ENCODE results near the gene HPS6. TPM values are rescaled to one million over a fixed set of nuclear protein-coding genes. Genes with fewer than 3 reads are reported as not detected.

Gene HPS6
- total and polyA plus RNA-seq, 2 donors (not counting 1 experiment from before 2014, with no cell fraction given): 8.0 to 30.1 TPM

DNA sequence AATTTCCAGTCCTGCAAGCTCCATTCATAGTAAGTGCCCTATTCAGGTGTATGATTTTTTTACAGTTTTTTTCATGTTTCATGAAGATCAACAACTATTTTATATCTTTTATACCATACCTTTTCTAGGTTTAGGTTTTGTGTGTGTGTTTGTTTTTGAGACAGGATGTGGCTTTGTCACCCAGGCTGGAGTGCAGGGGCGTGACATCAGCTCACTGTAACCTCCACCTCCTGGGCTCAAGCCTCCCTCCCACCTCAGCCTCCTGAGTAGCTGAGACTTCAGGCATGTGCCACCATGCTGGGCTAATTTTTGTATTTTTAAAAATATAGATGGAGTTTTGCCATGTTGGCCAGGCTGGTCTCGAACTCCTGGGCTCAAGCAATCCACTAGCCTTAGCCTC is 44.2 kb upstream of the HPS6 start:
- no peak overlapping the region for H3K27ac ChIP-seq (ENCODE audit: insufficient read depth, low read length)

DNA sequence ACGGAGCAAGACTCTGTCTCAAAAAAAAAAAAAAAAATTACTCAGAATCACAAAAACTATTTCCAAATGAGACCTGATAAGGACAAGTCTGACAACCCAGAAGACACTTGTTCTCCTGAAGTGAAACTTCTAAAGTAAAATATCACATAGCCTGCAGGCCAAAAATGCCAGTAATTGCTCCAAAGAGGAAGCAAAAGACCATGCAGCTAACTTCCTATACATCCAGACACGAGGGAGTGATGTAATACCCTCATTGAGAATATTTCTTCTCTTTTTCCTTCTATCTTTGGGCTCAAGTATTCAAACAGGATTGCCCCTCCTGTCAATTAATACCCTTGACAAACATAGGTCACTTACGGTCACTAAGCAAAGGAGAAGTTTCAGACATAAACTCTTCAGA is 40.4 kb upstream of the HPS6 start:
- Histone ChIP-seq H3K79me2 (ENCODE audit: control insufficient read depth, insufficient read depth, low read length) (no peaks in the 10 kb centered on the region), H3K27ac (ENCODE audit: insufficient read depth, low read length) (no peak overlapping the region), H2AFZ (ENCODE audit: low read length) (no peak overlapping the region), H3K4me2 (ENCODE audit: extremely low read depth, insufficient read depth, low read length) (no peak overlapping the region), H3K4me1 (ENCODE audit: control insufficient read depth, extremely low read depth, insufficient read depth, low read length) (no peaks in the 10 kb centered on the region), H3K36me3 (ENCODE audit: control insufficient read depth, insufficient read depth, low read length) (no peaks in the 10 kb centered on the region), H3K4me3 (replicated peaks in 1 of 4; ENCODE audit: control extremely low read depth in 1 of 4, insufficient read depth in 1 of 4, low read depth in 3 of 4, low read length in 4 of 4) (no peak overlapping the region), H3K27me3 (ENCODE audit: control insufficient read depth, insufficient read depth, low read length) (no peaks in the 10 kb centered on the region), H3K9ac (ENCODE audit: insufficient read depth, low read length) (no peak overlapping the region), H4K20me1 (ENCODE audit: control insufficient read depth, extremely low read depth, insufficient read depth, low read length) (no peaks in the 10 kb centered on the region), H3K9me3 (ENCODE audit: control insufficient read depth, insufficient read depth, low read depth, low read length) (no peaks in the 10 kb centered on the region)
- TF ChIP-seq, protein P1, sequence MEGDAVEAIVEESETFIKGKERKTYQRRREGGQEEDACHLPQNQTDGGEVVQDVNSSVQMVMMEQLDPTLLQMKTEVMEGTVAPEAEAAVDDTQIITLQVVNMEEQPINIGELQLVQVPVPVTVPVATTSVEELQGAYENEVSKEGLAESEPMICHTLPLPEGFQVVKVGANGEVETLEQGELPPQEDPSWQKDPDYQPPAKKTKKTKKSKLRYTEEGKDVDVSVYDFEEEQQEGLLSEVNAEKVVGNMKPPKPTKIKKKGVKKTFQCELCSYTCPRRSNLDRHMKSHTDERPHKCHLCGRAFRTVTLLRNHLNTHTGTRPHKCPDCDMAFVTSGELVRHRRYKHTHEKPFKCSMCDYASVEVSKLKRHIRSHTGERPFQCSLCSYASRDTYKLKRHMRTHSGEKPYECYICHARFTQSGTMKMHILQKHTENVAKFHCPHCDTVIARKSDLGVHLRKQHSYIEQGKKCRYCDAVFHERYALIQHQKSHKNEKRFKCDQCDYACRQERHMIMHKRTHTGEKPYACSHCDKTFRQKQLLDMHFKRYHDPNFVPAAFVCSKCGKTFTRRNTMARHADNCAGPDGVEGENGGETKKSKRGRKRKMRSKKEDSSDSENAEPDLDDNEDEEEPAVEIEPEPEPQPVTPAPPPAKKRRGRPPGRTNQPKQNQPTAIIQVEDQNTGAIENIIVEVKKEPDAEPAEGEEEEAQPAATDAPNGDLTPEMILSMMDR (conservative IDR thresholded peaks at IDR 0.05 in 1 of 2, IDR thresholded peaks at IDR 0.05 in 1 of 2; ENCODE audit: low read depth in 1 of 2, low read length in 2 of 2): no peak
- no peak for TF ChIP-seq EZH2 (IDR thresholded peaks at IDR 0.05; ENCODE audit: low read length, missing control alignments)
- DNase-seq (ENCODE audit: low read depth in 2 of 2): no peak

More for the DNA sequence above, 44.2 kb upstream of the HPS6 start:
- Histone ChIP-seq H2AFZ (ENCODE audit: low read length) (no peak overlapping the region), H4K20me1 (ENCODE audit: control insufficient read depth, extremely low read depth, insufficient read depth, low read length) (no peaks in the 10 kb centered on the region), H3K36me3 (ENCODE audit: control insufficient read depth, insufficient read depth, low read length) (peaks cover 2% of the 10 kb centered on the region), H3K4me3 (replicated peaks in 1 of 4; ENCODE audit: control extremely low read depth in 1 of 4, insufficient read depth in 1 of 4, low read depth in 3 of 4, low read length in 4 of 4) (no peak overlapping the region), H3K79me2 (ENCODE audit: control insufficient read depth, insufficient read depth, low read length) (no peaks in the 10 kb centered on the region), H3K9me3 (ENCODE audit: control insufficient read depth, insufficient read depth, low read depth, low read length) (no peaks in the 10 kb centered on the region), H3K4me2 (ENCODE audit: extremely low read depth, insufficient read depth, low read length) (no peak overlapping the region), H3K9ac (ENCODE audit: insufficient read depth, low read length) (no peak overlapping the region), H3K4me1 (ENCODE audit: control insufficient read depth, extremely low read depth, insufficient read depth, low read length) (no peaks in the 10 kb centered on the region), H3K27me3 (ENCODE audit: control insufficient read depth, insufficient read depth, low read length) (no peaks in the 10 kb centered on the region)
- no peak for DNase-seq (ENCODE audit: low read depth in 2 of 2)
- TF ChIP-seq EZH2 (IDR thresholded peaks at IDR 0.05; ENCODE audit: low read length, missing control alignments): no peak
- TF ChIP-seq, protein P1 (conservative IDR thresholded peaks at IDR 0.05 in 1 of 2, IDR thresholded peaks at IDR 0.05 in 1 of 2; ENCODE audit: low read depth in 1 of 2, low read length in 2 of 2): no peak

DNA sequence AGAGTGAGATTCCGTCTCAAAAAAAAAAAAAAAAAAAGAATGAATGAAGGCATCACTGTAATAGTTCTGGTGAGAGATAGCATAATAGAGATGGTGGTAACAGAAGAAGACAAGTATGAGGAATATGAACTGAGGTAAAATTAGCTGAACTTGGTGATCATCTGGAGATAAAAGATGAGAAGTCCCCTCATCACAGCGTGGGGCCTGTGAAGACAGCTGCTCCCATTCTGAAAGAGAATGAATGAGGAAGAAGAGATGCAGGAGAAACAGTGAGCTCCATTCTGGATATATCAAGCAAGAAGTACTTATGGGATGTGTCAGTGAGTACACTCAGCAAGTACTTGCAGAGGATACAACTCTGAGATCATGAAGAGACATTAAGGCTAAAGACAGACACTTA is 37.9 kb upstream of the HPS6 start:
- no peak overlapping the region for H2AFZ ChIP-seq (ENCODE audit: low read length)
- no peak overlapping the region for H3K27ac ChIP-seq (ENCODE audit: insufficient read depth, low read length)
- H3K4me3 ChIP-seq (replicated peaks in 1 of 4; ENCODE audit: control extremely low read depth in 1 of 4, insufficient read depth in 1 of 4, low read depth in 3 of 4, low read length in 4 of 4): no peak overlapping the region
- H3K4me2 ChIP-seq (ENCODE audit: extremely low read depth, insufficient read depth, low read length): no peak overlapping the region
- H3K79me2 ChIP-seq (ENCODE audit: control insufficient read depth, insufficient read depth, low read length): no peaks in the 10 kb centered on the region
- H4K20me1 ChIP-seq (ENCODE audit: control insufficient read depth, extremely low read depth, insufficient read depth, low read length): no peaks in the 10 kb centered on the region
- no peaks in the 10 kb centered on the region for H3K9me3 ChIP-seq (ENCODE audit: control insufficient read depth, insufficient read depth, low read depth, low read length)
- no peaks in the 10 kb centered on the region for H3K27me3 ChIP-seq (ENCODE audit: control insufficient read depth, insufficient read depth, low read length)
- DNase-seq (ENCODE audit: low read depth in 2 of 2): no peak
- no peaks in the 10 kb centered on the region for H3K36me3 ChIP-seq (ENCODE audit: control insufficient read depth, insufficient read depth, low read length)
- H3K4me1 ChIP-seq (ENCODE audit: control insufficient read depth, extremely low read depth, insufficient read depth, low read length): no peaks in the 10 kb centered on the region
- no peak overlapping the region for H3K9ac ChIP-seq (ENCODE audit: insufficient read depth, low read length)
- TF ChIP-seq, protein P1 (conservative IDR thresholded peaks at IDR 0.05 in 1 of 2, IDR thresholded peaks at IDR 0.05 in 1 of 2; ENCODE audit: low read depth in 1 of 2, low read length in 2 of 2): no peak
- TF ChIP-seq EZH2 (IDR thresholded peaks at IDR 0.05; ENCODE audit: low read length, missing control alignments): no peak
